ENCODE results near the gene KRTAP10-11. TPM values are rescaled to one million over a fixed set of nuclear protein-coding genes. Genes with fewer than 3 reads are reported as not detected.

KRTAP10-11 gene
- total and polyA plus RNA-seq, 5 experiments from 2014 or later = not detected

DNA sequence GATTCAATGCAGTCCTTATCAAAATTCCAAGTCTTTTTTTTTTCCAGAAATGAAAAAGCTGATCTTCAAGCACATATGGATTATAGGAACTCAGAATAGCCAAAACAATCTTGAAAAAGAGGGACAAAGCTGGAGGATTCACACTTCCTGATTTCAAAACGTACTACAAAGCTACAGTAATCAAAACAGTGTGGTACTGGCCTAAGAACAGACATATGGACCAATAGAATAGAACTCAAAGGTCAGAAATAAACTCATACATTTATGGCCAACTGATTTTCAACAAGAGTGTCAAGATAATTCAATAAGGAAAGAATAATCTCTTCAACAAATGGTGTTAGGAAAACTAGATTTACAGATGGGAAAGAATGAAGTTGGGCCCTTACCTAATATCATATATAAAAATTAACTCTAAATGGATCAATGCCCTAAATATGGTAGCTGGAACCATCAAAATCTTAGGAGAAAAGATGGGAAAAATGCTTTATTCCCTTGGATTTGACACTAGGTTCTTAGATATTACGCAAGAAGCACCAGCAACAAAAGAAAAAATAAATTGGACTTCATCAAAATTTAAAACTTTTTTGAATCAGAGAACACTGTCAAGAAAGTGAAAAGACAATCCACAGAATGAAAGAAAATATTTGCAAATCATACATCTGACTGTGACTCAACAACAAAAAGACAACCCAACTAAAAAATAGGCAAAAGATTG, 46.7 kb downstream of the KRTAP10-11 start:
- H3K27me3 Mint-ChIP-seq = peaks cover 3 to 20% (median 16%) of the 10 kb centered on the region in 5 donors
- no peak for DNase-seq

GRCh38 chr21:44694776-44695175, 48.6 kb downstream of the KRTAP10-11 start:
- ATAC-seq (peak in 1 of 2 donors; percentile 47), DNase-seq (peak in 1 of 10 donors; percentile 23)
- POLR2A ChIA-PET = interaction anchor here (0.6 to 1.4 kb wide), 2 partner anchors 71 to 76 kb away, joined by 3 to 5 read pairs; no protein-coding TSS in a partner anchor
- H3K4me3 Mint-ChIP-seq = peak overlapping the region in 1 of 10 donors; percentile 4
- peaks cover 12 to 38% (median 28%) of the 10 kb centered on the region in 5 donors for H3K27me3 Mint-ChIP-seq
- H3K36me3 Mint-ChIP-seq = peaks cover 0 to 5% (median 2%) of the 10 kb centered on the region in 3 donors
- H3K27ac Mint-ChIP-seq = peak overlapping the region in 3 of 10 donors; percentile 14 to 73 (median 48)
- peaks cover 0 to 15% (median 3%) of the 10 kb centered on the region in 9 donors for H3K9me3 Mint-ChIP-seq
- H3K4me1 Mint-ChIP-seq = peaks cover 16 to 72% (median 39%) of the 10 kb centered on the region in 4 donors

More for the DNA sequence above, 46.7 kb downstream of the KRTAP10-11 start:
- Mint-ChIP-seq H3K27ac (no peak overlapping the region), H3K36me3 (peaks cover 0 to 4% (median 0%) of the 10 kb centered on the region in 3 donors), H3K4me1 (peaks cover 16 to 57% (median 32%) of the 10 kb centered on the region in 4 donors), H3K9me3 (peaks cover 0 to 15% (median 3%) of the 10 kb centered on the region in 9 donors), H3K4me3 (no peak overlapping the region)
- no peak for ATAC-seq
- POLR2A ChIA-PET = no interaction called here

GRCh38 chr21:44695184-44695583, 49.0 kb downstream of the KRTAP10-11 start:
- POLR2A ChIA-PET = interaction anchor here (1.4 kb wide), 1 partner anchor 77 kb away, joined by 3 read pairs; no protein-coding TSS in a partner anchor
- DNase-seq (no peak), ATAC-seq (no peak)
- H3K4me3 Mint-ChIP-seq = peak overlapping the region in 1 of 10 donors; percentile 4
- peaks cover 15 to 41% (median 31%) of the 10 kb centered on the region in 5 donors for H3K27me3 Mint-ChIP-seq
- peak overlapping the region in 4 of 10 donors; percentile 11 to 73 (median 48) for H3K27ac Mint-ChIP-seq
- peaks cover 16 to 72% (median 37%) of the 10 kb centered on the region in 4 donors for H3K4me1 Mint-ChIP-seq
- H3K9me3 Mint-ChIP-seq = peaks cover 0 to 15% (median 3%) of the 10 kb centered on the region in 9 donors
- H3K36me3 Mint-ChIP-seq = peaks cover 0 to 5% (median 2%) of the 10 kb centered on the region in 3 donors

- ATAC-seq (no peak), DNase-seq (no peak)
- H3K4me3 Mint-ChIP-seq = peak overlapping the region in 1 of 10 donors; percentile 4
- peaks cover 0 to 5% (median 2%) of the 10 kb centered on the region in 3 donors for H3K36me3 Mint-ChIP-seq
- H3K9me3 Mint-ChIP-seq = peaks cover 0 to 15% (median 3%) of the 10 kb centered on the region in 9 donors
- POLR2A ChIA-PET = no interaction called here
- peak overlapping the region in 6 of 10 donors; percentile 11 to 73 (median 38) for H3K27ac Mint-ChIP-seq
- H3K27me3 Mint-ChIP-seq = peaks cover 15 to 42% (median 31%) of the 10 kb centered on the region in 5 donors
- peaks cover 16 to 72% (median 35%) of the 10 kb centered on the region in 4 donors for H3K4me1 Mint-ChIP-seq
Measured at GRCh38 chr21:44695641-44696040, 49.4 kb downstream of the KRTAP10-11 start.

GRCh38 chr21:44696572-44696971, 50.4 kb downstream of the KRTAP10-11 start:
- DNase-seq (no peak), ATAC-seq (no peak)
- Mint-ChIP-seq H3K4me1 (peaks cover 12 to 64% (median 29%) of the 10 kb centered on the region in 4 donors), H3K9me3 (peaks cover 0 to 15% (median 3%) of the 10 kb centered on the region in 9 donors), H3K27me3 (peaks cover 20 to 51% (median 39%) of the 10 kb centered on the region in 5 donors), H3K27ac (peak overlapping the region in 2 of 10 donors; percentile 29 to 37), H3K36me3 (peaks cover 0 to 5% (median 2%) of the 10 kb centered on the region in 3 donors), H3K4me3 (peak overlapping the region in 1 of 10 donors; percentile 24)
- POLR2A ChIA-PET = interaction anchor here (1.0 kb wide), 1 partner anchor 38 kb away, joined by 3 read pairs; no protein-coding TSS in a partner anchor

Other genes starting within 250 kb of the KRTAP10-11 start
- gene LRRC3, start 190.9 kb upstream of the KRTAP10-11 start, total RNA-seq = under 1 TPM; 0.88 to 0.91 TPM
- under 1 TPM; 0.06 to 0.32 (median 0.08) TPM for gene LRRC3, start 190.9 kb upstream of the KRTAP10-11 start, polyA plus RNA-seq
- not detected for gene KRTAP10-1, start 106.2 kb upstream of the KRTAP10-11 start, total RNA-seq
- gene KRTAP10-1, start 106.2 kb upstream of the KRTAP10-11 start, polyA plus RNA-seq = not detected
- gene KRTAP10-2, start 94.9 kb upstream of the KRTAP10-11 start, total RNA-seq = not detected
- not detected for gene KRTAP10-2, start 94.9 kb upstream of the KRTAP10-11 start, polyA plus RNA-seq
- gene KRTAP10-3, start 87.6 kb upstream of the KRTAP10-11 start, total RNA-seq = not detected
- gene KRTAP10-3, start 87.6 kb upstream of the KRTAP10-11 start, polyA plus RNA-seq = not detected
- gene KRTAP10-4, start 72.7 kb upstream of the KRTAP10-11 start, total RNA-seq = not detected
- not detected for gene KRTAP10-4, start 72.7 kb upstream of the KRTAP10-11 start, polyA plus RNA-seq
- not detected for gene KRTAP10-5, start 65.8 kb upstream of the KRTAP10-11 start, total RNA-seq
- not detected for gene KRTAP10-5, start 65.8 kb upstream of the KRTAP10-11 start, polyA plus RNA-seq
- gene KRTAP10-6, start 53.9 kb upstream of the KRTAP10-11 start, total RNA-seq = not detected
- not detected for gene KRTAP10-6, start 53.9 kb upstream of the KRTAP10-11 start, polyA plus RNA-seq
- gene KRTAP10-7, start 45.8 kb upstream of the KRTAP10-11 start, total RNA-seq = not detected
- not detected for gene KRTAP10-7, start 45.8 kb upstream of the KRTAP10-11 start, polyA plus RNA-seq
- not detected for gene KRTAP10-8, start 34.3 kb upstream of the KRTAP10-11 start, total RNA-seq
- not detected for gene KRTAP10-8, start 34.3 kb upstream of the KRTAP10-11 start, polyA plus RNA-seq
- not detected for gene KRTAP10-9, start 19.3 kb upstream of the KRTAP10-11 start, total RNA-seq
- gene KRTAP10-9, start 19.3 kb upstream of the KRTAP10-11 start, polyA plus RNA-seq = not detected
- gene KRTAP10-10, start 9.1 kb upstream of the KRTAP10-11 start, total RNA-seq = not detected
- not detected for gene KRTAP10-10, start 9.1 kb upstream of the KRTAP10-11 start, polyA plus RNA-seq
- gene KRTAP12-4, start 8.2 kb downstream of the KRTAP10-11 start, total RNA-seq = not detected
- gene KRTAP12-4, start 8.2 kb downstream of the KRTAP10-11 start, polyA plus RNA-seq = not detected
- not detected for gene KRTAP12-3, start 11.5 kb downstream of the KRTAP10-11 start, total RNA-seq
- not detected for gene KRTAP12-3, start 11.5 kb downstream of the KRTAP10-11 start, polyA plus RNA-seq
- not detected for gene KRTAP12-2, start 20.5 kb downstream of the KRTAP10-11 start, total RNA-seq
- gene KRTAP12-2, start 20.5 kb downstream of the KRTAP10-11 start, polyA plus RNA-seq = not detected
- not detected for gene KRTAP12-1, start 35.7 kb downstream of the KRTAP10-11 start, total RNA-seq
- not detected for gene KRTAP12-1, start 35.7 kb downstream of the KRTAP10-11 start, polyA plus RNA-seq
- not detected for gene KRTAP10-12, start 50.8 kb downstream of the KRTAP10-11 start, total RNA-seq
- not detected for gene KRTAP10-12, start 50.8 kb downstream of the KRTAP10-11 start, polyA plus RNA-seq
- not detected for gene TSPEAR, start 65.2 kb downstream of the KRTAP10-11 start, total RNA-seq
- gene TSPEAR, start 65.2 kb downstream of the KRTAP10-11 start, polyA plus RNA-seq = under 1 TPM in 1 of 3 donors, not detected in 2; 0.07 TPM
- 100 to 1,000 TPM; 167 to 186 TPM for gene UBE2G2, start 155.4 kb downstream of the KRTAP10-11 start, total RNA-seq
- 10 to 100 TPM; 56.2 to 72.8 (median 62.3) TPM for gene UBE2G2, start 155.4 kb downstream of the KRTAP10-11 start, polyA plus RNA-seq
- 10 to 100 TPM; 50.2 to 54.6 TPM for gene SUMO3, start 171.6 kb downstream of the KRTAP10-11 start, total RNA-seq
- 10 to 100 TPM; 82.8 to 94.1 (median 86.7) TPM for gene SUMO3, start 171.6 kb downstream of the KRTAP10-11 start, polyA plus RNA-seq
- gene PTTG1IP, start 227.3 kb downstream of the KRTAP10-11 start, total RNA-seq = 10 to 100 TPM; 62.0 to 68.7 TPM
- gene PTTG1IP, start 227.3 kb downstream of the KRTAP10-11 start, polyA plus RNA-seq = 10 to 100 TPM; 42.4 to 54.1 (median 44.3) TPM